Transverse colon (tissue), 4 donors: ENCODE measurements around the gene RGS3. TPM values are rescaled to one million over a fixed set of nuclear protein-coding genes. Genes with fewer than 3 reads are reported as not detected.
A peak's percentile ranks its signal among the peaks of the same experiment; 100 is the strongest.

Source experiments
- DNase-seq: peaks from one replicate; pipeline ENCODE4 v3.0.0-alpha.2; 2019
- H3K27ac ChIP-seq, 4 donors: fragments of 200-600 bp; sonication (generic); 2 replicates each; pipeline ENCODE4 v1.5.1; 2016 to 2018; ENCODE audit warnings: inconsistent platforms in 4 of 4
- H3K27me3 ChIP-seq: fragments of 200-600 bp; sonication (generic); 2 replicates; pipeline ENCODE4 v1.5.1; 2017; ENCODE audit warnings: inconsistent platforms
- H3K36me3 ChIP-seq, 4 donors: fragments of 200-600 bp; sonication (generic); 2 replicates each; pipeline ENCODE4 v1.5.1; 2017 to 2019; ENCODE audit warnings: inconsistent platforms in 4 of 4
- H3K4me1 ChIP-seq, 4 donors: fragments of 200-600 bp; sonication (generic); 2 replicates each; pipeline ENCODE4 v1.5.1; 2017 to 2020; ENCODE audit warnings: inconsistent platforms in 4 of 4
- H3K4me3 ChIP-seq, 4 donors: fragments of 200-600 bp; sonication (generic); 1 replicate in 1 of 4; 2 replicates in 3 of 4; pipeline versions ENCODE4 v1.5.1 to v1.6.1; 2017 to 2019; ENCODE audit warnings: inconsistent platforms in 4 of 4
- H3K9me3 ChIP-seq, 2 donors: fragments of 200-600 bp; sonication (generic); 2 replicates each; pipeline ENCODE4 v1.5.1; 2017 to 2019; ENCODE audit warnings: inconsistent platforms in 2 of 2
- CTCF ChIP-seq, 5 experiments: fragments of 200-600 bp in 3 of 5; fragments of 450-650 bp in 2 of 5; sonication (generic) in 3 of 5; IDR thresholded peaks; 1 replicate in 2 of 5; 2 replicates in 3 of 5; pipeline ENCODE4 v1.5.1; 2016 to 2017; ENCODE audit warnings: antibody characterized with exemption in 5 of 5, inconsistent platforms in 3 of 5, mild to moderate bottlenecking in 2 of 5, moderate library complexity in 1 of 5
- EP300 ChIP-seq: sonication (generic); formaldehyde crosslinking; IDR thresholded peaks from one replicate; pipeline ENCODE4 v1.6.1; 2017; ENCODE audit warnings: antibody characterized with exemption, low read depth
- POLR2A ChIP-seq: fragments of 450-650 bp; IDR thresholded peaks from one replicate; pipeline ENCODE4 v1.6.1; 2016; ENCODE audit warnings: antibody characterized with exemption, mild to moderate bottlenecking, moderate library complexity
- POLR2AphosphoS5 ChIP-seq, 3 donors: sonication (generic); formaldehyde crosslinking; IDR thresholded peaks; one replicate each; pipeline ENCODE4 v1.6.1; 2016; ENCODE audit warnings: antibody characterized with exemption in 3 of 3
- WGBS, 2 donors: methylation state at CpG; one replicate each; pipeline ENCODE4 v1.1.5; 2018; ENCODE audit warnings: low coverage in 1 of 2; 5-methylcytosine and 5-hydroxymethylcytosine counted together
- in situ Hi-C, 4 donors: fragments of 200-750 bp; cut with MboI; loops; one replicate each; pipeline versions ENCODE4 v1.15.0 to v1.15.1; 2017; ENCODE audit warnings: low sequenced_read_pairs in 3 of 4, low pct_ligation_motif_present in 1 of 4, low pct_unique_long_range_greater_than_20kb in 1 of 4
- intact Hi-C: fragments of 100-400 bp; cut with DNase I; formaldehyde crosslinking; loops from one replicate; pipeline ENCODE4 v1.15.1; 2023; ENCODE audit warnings: low total_unique reads
- total RNA-seq, 4 donors: library from RNA; depleted of rRNA; stranded (reverse); fragments of >200 nt; gene quantifications; one replicate each; pipeline ENCODE4 v1.1.0, GENCODE V29; 2016

RGS3 gene
- total RNA-seq, 4 donors from 2014 or later, result 62.7 to 150 (median 80.9) TPM

- Histone ChIP-seq H3K27ac (peak overlapping the region; percentile 46 to 78 (median 72)), H3K4me3 (no peak overlapping the region), H3K36me3 (no peaks in the 10 kb centered on the region), H3K9me3 (no peaks in the 10 kb centered on the region), H3K27me3 (no peaks in the 10 kb centered on the region), H3K4me1 (peaks cover 8 to 23% (median 20%) of the 10 kb centered on the region in 4 donors)
- no peak for DNase-seq
- TF ChIP-seq EP300 (no peak), CTCF (IDR thresholded peaks at IDR 0.05) (no peak), POLR2A (no peak), POLR2AphosphoS5 (IDR thresholded peaks at IDR 0.05) (no peak)
- WGBS, 2 donors, result 94 to 100% methylated on average over 1 to 6 of the region's 6 CpGs
- intact Hi-C loops (no loop called here), in situ Hi-C loops (no loop called here)
Observed at GRCh38 chr9:113482991-113483675, 19.6 kb downstream of the RGS3 start.

GRCh38 chr9:113483676-113484257, 20.2 kb downstream of the RGS3 start:
- WGBS, 2 donors, result 23 to 90% methylated on average over 5 to 9 of the region's 9 CpGs
- intact Hi-C loops, result no loop called here
- no peaks in the 10 kb centered on the region for H3K27me3 ChIP-seq
- H3K4me3 ChIP-seq, result no peak overlapping the region
- TF ChIP-seq POLR2AphosphoS5 (IDR thresholded peaks at IDR 0.05) (no peak), CTCF (IDR thresholded peaks at IDR 0.05) (no peak), EP300 (no peak), POLR2A (no peak)
- no peaks in the 10 kb centered on the region for H3K9me3 ChIP-seq
- DNase-seq, result no peak
- H3K27ac ChIP-seq, result peak overlapping the region; percentile 46 to 78 (median 72)
- in situ Hi-C loops, result no loop called here
- H3K4me1 ChIP-seq, result peaks cover 8 to 23% (median 20%) of the 10 kb centered on the region in 4 donors
- H3K36me3 ChIP-seq, result no peaks in the 10 kb centered on the region

DNA sequence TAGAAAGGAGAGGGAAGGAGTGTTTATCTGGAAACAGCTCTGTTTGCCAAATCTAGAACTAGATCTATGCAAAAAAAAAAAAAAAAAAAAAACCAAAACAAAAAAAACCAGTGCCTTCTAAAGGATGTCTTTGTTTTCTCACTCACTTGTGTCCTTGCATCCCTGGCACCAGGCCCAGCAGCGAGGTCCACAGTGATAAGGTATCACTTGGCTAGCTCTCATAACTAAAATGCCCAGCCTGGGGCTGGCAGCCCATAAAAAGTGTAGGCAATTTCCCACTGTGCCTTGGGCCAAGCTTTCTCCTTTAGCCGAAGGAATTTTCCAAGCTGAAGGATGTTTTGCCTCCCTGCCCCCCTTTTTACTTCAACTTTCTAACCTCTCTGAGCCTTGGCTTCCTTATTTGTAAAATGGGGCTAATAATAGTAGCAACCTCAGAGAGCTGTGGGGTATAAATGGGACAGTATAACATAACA, 20.8 kb downstream of the RGS3 start:
- H3K4me3 ChIP-seq, result no peak overlapping the region
- no peaks in the 10 kb centered on the region for H3K9me3 ChIP-seq
- no peaks in the 10 kb centered on the region for H3K27me3 ChIP-seq
- peaks cover 8 to 19% (median 17%) of the 10 kb centered on the region in 4 donors for H3K4me1 ChIP-seq
- WGBS, 2 donors, result 13 to 34% methylated on average over 2 of the region's 2 CpGs
- intact Hi-C loops, result no loop called here
- in situ Hi-C loops, result no loop called here
- H3K27ac ChIP-seq, result peak overlapping the region; percentile 46 to 78 (median 72)
- no peaks in the 10 kb centered on the region for H3K36me3 ChIP-seq
- peak; percentile 18 for DNase-seq
- TF ChIP-seq POLR2AphosphoS5 (IDR thresholded peaks at IDR 0.05), result no peak
- no peak for TF ChIP-seq POLR2A
- TF ChIP-seq EP300, result no peak
- no peak for TF ChIP-seq CTCF (IDR thresholded peaks at IDR 0.05)

DNA sequence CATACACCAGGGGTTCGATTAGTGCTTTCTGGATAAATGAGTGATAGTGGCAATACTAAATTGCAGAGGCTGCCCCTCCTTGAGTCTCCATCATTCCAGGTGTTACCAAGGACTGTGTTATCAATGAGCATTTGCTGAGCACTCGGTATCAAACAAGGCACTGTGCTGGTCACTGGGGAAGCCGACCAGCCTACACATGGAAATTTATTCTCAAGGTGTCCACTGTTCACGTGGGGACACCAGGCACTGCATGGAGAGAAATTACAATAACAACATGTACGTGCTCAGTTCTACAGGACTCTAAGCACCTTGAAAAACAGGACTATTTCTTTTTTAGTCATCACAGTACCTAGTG, 22.2 kb downstream of the RGS3 start:
- H3K9me3 ChIP-seq, result no peaks in the 10 kb centered on the region
- no peak overlapping the region for H3K4me3 ChIP-seq
- in situ Hi-C loops, result no loop called here
- 94 to 100% methylated on average over 3 to 5 of the region's 5 CpGs for WGBS, 2 donors
- intact Hi-C loops, result no loop called here
- no peaks in the 10 kb centered on the region for H3K36me3 ChIP-seq
- H3K27me3 ChIP-seq, result no peaks in the 10 kb centered on the region
- TF ChIP-seq POLR2AphosphoS5 (IDR thresholded peaks at IDR 0.05) (no peak), CTCF (IDR thresholded peaks at IDR 0.05) (no peak), POLR2A (no peak)
- no peak for DNase-seq
- peak overlapping the region in 3 of 4 donors; percentile 69 to 78 (median 76) for H3K27ac ChIP-seq
- H3K4me1 ChIP-seq, result peaks cover 8 to 15% (median 14%) of the 10 kb centered on the region in 4 donors
